Heart left ventricle (tissue), 16 donors: ENCODE measurements around the gene EMC10. TPM values are rescaled to one million over a fixed set of nuclear protein-coding genes. Genes with fewer than 3 reads are reported as not detected.

ENCODE experiments used
- ATAC-seq, 4 donors: fragments of 200-7000 bp; cut with Tn5 transposase; one replicate each; pipeline ENCODE4 v1.9.1; 2020 to 2022; ENCODE audit warnings: moderate library complexity in 4 of 4, mild to moderate bottlenecking in 3 of 4, moderate number of reproducible peaks in 1 of 4
- DNase-seq, 5 donors: peaks; one replicate each; pipeline ENCODE4 v3.0.0-alpha.2; 2020
- H3K27ac ChIP-seq, 12 donors: fragments of 200-600 bp; sonication (generic) in 4 of 12; one replicate each; pipeline versions ENCODE4 v1.5.0 to v1.8.0; 2016 to 2022; ENCODE audit warnings: mild to moderate bottlenecking in 2 of 12
- H3K27me3 ChIP-seq, 9 donors: fragments of 200-600 bp; sonication (generic) in 2 of 9; one replicate each; pipeline versions ENCODE4 v1.5.1 to v1.8.0; 2016 to 2022; ENCODE audit warnings: mild to moderate bottlenecking in 3 of 9
- H3K36me3 ChIP-seq, 9 donors: fragments of 200-600 bp; sonication (generic) in 2 of 9; one replicate each; pipeline versions ENCODE4 v1.5.0 to v1.8.0; 2018 to 2022; ENCODE audit warnings: mild to moderate bottlenecking in 2 of 9
- H3K4me1 ChIP-seq, 12 donors: fragments of 200-600 bp; sonication (generic) in 4 of 12; one replicate each; pipeline versions ENCODE4 v1.5.0 to v1.8.0; 2016 to 2022; ENCODE audit warnings: mild to moderate bottlenecking in 3 of 12
- H3K4me3 ChIP-seq, 12 donors: fragments of 200-600 bp; sonication (generic) in 4 of 12; one replicate each; pipeline versions ENCODE4 v1.5.0 to v1.8.0; 2017 to 2022; ENCODE audit warnings: mild to moderate bottlenecking in 9 of 12, moderate library complexity in 4 of 12
- H3K9me3 ChIP-seq, 12 donors: fragments of 200-600 bp; sonication (generic) in 4 of 12; one replicate each; pipeline versions ENCODE4 v1.5.0 to v1.8.0; 2016 to 2022; ENCODE audit warnings: mild to moderate bottlenecking in 1 of 12
- POLR2A ChIP-seq, 2 donors: fragments of 450-650 bp; IDR thresholded peaks; one replicate each; pipeline ENCODE4 v1.6.1; 2017; ENCODE audit warnings: antibody characterized with exemption in 2 of 2, mild to moderate bottlenecking in 2 of 2, moderate library complexity in 2 of 2
- WGBS, 4 donors: extraction: QIAGEN DNeasy Blood & Tissue Kit in 2 of 4; methylation state at CpG; one replicate each; pipeline versions ENCODE4 v1.1.5 to v1.1.7; 2013 to 2018; 5-methylcytosine and 5-hydroxymethylcytosine counted together
- intact Hi-C, 10 donors: fragments of 100-400 bp; cut with DNase I; formaldehyde crosslinking; loops; one replicate each; pipeline versions ENCODE4 v1.11.1 to v1.14.2; 2022
- polyA plus RNA-seq, 2 donors: library from polyadenylated mRNA; stranded (reverse); fragments of 200-250 nt; gene quantifications; one replicate each; pipeline ENCODE4 v1.2.3, GENCODE V29; 2013
- total RNA-seq, 9 donors: library from RNA; depleted of rRNA in 2 of 9; stranded (reverse); fragments of >200 nt in 2 of 9; fragmentation: NEBNext Ultra II Directional in 3 of 9; extraction: Animal tissue kit (Norgen Biotek cat#: 25700) in 3 of 9; gene quantifications; one replicate each; pipeline versions ENCODE4 v1.1.0 to v1.2.4, GENCODE V29; 2016 to 2023
- TF ChIP-seq, protein P1 (sequence below), 12 donors: fragments of 200-600 bp; sonication (generic) in 4 of 12; IDR thresholded peaks; one replicate each; pipeline versions ENCODE4 v1.5.0 to v1.8.0; 2018 to 2022; ENCODE audit warnings: antibody characterized with exemption in 12 of 12, mild to moderate bottlenecking in 5 of 12
- donor health status: ischemic (EF 13 %, LVEDD 7.1; RV severe dilation, severe dysfunction).
- donor health status: healthy with polysubstance abuse.
- donor health status: DM: no; HTN: yes; CAD: no.
- donor health status: DM: no; HTN: no; CAD: no.
- donor health status: ischemic (EF 25% LVEDD 6.9; RV normal size, moderate dysfunction).
- donor health status: ischemic (EF 25% LVEDD 5.7; RV mildly dilated, moderate dysfunction).
- donor health status: healthy.
- donor health status: DM: yes; HTN: yes; CAD: no.
- donor health status: ischemic (EF 35%, LVEDD 5.7; RV mildly dilated, moderate dysfunction).
- donor health status: nonischemic (EF 11% LVEDD 7.7; RV severe dilation, severe dysfunction).
- donor health status: DM: yes; HTN: yes; CAD: no.
- donor health status: PGD.
- donor health status: ischemic (EF 29% LVEDD 5.4; RV normal size, mild dysfunction).
- donor health status: nonischemic (EF 23%, LVEDD 6.1; RV moderate dilation, normal function).

The EMC10 gene
- total and polyA plus RNA-seq, 11 donors: 72.8 to 138 (median 95.3) TPM

DNA sequence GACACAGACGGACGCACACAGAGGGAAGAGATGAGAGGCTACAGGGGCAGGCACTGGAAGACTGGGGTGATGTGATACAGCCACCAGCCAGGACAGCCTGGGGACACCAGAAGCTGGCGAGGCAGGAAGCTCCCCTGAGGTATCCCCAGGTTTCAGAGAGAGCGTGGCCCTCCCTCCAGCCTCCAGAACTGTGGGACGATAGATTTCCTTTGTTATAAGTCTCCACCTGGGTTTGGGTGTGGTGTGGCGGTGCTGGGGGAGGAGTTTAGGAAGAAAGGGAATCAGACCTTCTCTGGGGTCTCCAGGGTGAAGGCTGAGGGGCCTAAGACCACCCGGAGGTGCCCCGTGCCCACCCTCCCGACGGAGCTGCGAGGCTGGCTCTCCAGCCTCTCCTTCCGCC is 40.1 kb downstream of the EMC10 start:
- Histone ChIP-seq H3K27ac (no peak overlapping the region), H3K27me3 (peaks cover 0 to 8% (median 0%) of the 10 kb centered on the region in 9 donors), H3K36me3 (no peaks in the 10 kb centered on the region), H3K4me1 (peaks cover 0 to 3% (median 0%) of the 10 kb centered on the region in 12 donors), H3K4me3 (no peak overlapping the region), H3K9me3 (no peaks in the 10 kb centered on the region)
- intact Hi-C loops: loop anchor here in 1 of 10 donors (10.0 kb wide), 1 partner anchor 492 kb away; the partner anchor contains the start of genes VRK3 and ZNF473
- TF ChIP-seq POLR2A (IDR thresholded peaks at IDR 0.05): no peak
- TF ChIP-seq, protein P1, sequence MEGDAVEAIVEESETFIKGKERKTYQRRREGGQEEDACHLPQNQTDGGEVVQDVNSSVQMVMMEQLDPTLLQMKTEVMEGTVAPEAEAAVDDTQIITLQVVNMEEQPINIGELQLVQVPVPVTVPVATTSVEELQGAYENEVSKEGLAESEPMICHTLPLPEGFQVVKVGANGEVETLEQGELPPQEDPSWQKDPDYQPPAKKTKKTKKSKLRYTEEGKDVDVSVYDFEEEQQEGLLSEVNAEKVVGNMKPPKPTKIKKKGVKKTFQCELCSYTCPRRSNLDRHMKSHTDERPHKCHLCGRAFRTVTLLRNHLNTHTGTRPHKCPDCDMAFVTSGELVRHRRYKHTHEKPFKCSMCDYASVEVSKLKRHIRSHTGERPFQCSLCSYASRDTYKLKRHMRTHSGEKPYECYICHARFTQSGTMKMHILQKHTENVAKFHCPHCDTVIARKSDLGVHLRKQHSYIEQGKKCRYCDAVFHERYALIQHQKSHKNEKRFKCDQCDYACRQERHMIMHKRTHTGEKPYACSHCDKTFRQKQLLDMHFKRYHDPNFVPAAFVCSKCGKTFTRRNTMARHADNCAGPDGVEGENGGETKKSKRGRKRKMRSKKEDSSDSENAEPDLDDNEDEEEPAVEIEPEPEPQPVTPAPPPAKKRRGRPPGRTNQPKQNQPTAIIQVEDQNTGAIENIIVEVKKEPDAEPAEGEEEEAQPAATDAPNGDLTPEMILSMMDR (IDR thresholded peaks at IDR 0.05): no peak
- WGBS, 4 donors: 59 to 74% (median 69%) methylated on average over 12 of the region's 12 CpGs
- ATAC-seq: no peak
- DNase-seq: peak in 1 of 5 donors; percentile 51

DNA sequence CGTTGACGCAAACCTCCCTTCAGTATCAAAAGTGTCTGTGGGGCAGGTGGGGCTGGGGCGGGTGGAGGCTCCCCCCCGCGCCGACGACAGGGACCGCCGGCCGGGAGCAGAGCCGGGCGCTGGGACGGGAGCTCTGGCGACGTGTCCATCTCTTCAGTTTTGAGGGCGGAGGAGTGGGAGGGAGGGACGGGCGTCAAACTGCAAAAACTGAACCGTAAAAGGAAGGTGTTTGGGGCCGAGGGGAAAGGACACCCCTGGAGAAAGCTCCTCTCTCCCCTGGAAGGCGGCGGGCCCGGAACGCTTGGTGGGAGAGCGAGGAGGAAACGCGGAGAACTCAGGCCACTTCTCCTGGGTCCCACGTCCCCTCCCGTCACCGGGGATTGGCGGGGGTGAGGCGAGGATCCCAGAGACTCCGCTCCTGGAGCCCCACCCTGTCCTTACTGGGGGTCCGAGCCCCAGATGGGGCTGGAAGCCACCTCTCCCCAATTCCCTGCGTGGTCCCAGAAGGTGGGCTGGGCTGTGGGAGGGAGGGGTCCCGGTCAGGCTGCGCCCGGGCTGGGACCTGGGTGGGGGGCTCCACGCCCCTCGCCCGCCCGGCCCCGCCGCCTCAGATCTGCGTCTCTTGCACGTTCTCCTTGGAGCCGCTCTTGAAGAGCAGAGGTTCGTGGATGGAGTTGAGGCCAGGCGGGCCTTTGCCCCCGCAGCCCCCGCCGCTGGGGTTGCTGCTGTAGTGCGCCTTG is 40.8 kb downstream of the EMC10 start:
- DNase-seq: peak in 1 of 5 donors; percentile 60
- H3K9me3 ChIP-seq: no peaks in the 10 kb centered on the region
- no peak overlapping the region for H3K27ac ChIP-seq
- H3K4me1 ChIP-seq: peaks cover 0 to under 1% (median 0%) of the 10 kb centered on the region in 12 donors
- 67 to 75% (median 71%) methylated on average over 50 to 53 of the region's 53 CpGs for WGBS, 4 donors
- no peak overlapping the region for H3K4me3 ChIP-seq
- no peak for ATAC-seq
- H3K36me3 ChIP-seq: no peaks in the 10 kb centered on the region
- TF ChIP-seq POLR2A (IDR thresholded peaks at IDR 0.05): no peak
- TF ChIP-seq, protein P1 (IDR thresholded peaks at IDR 0.05): no peak
- H3K27me3 ChIP-seq: peaks cover 0 to 8% (median 0%) of the 10 kb centered on the region in 9 donors
- intact Hi-C loops: loop anchor here in 1 of 10 donors (10.0 kb wide), 1 partner anchor 492 kb away; the partner anchor contains the start of genes VRK3 and ZNF473

DNA sequence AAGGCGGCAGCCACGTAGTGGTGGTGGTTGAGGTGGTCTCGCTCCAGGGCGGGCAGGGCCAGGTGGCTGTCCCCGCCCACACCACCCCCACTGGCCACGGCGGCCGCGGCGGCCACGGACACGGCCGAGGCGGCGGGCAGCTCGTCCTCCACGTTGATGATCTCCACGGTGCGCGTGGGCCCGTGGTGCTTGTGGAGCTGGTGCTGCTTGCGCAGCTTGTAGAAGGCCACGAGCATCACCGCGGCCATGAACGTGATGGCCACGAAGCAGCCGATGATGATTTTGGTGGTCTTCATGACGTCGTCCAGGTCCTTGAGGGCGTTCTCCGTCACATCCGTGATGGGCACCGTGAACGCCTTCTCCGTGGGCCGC is 41.4 kb downstream of the EMC10 start:
- ATAC-seq (no peak), DNase-seq (peak in 1 of 5 donors; percentile 60)
- 94 to 97% (median 97%) methylated on average over 24 to 37 of the region's 37 CpGs for WGBS, 4 donors
- Histone ChIP-seq H3K36me3 (no peaks in the 10 kb centered on the region), H3K27ac (no peak overlapping the region), H3K4me3 (no peak overlapping the region), H3K27me3 (peaks cover 0 to 8% (median 0%) of the 10 kb centered on the region in 9 donors), H3K4me1 (no peaks in the 10 kb centered on the region), H3K9me3 (no peaks in the 10 kb centered on the region)
- intact Hi-C loops: loop anchor here in 1 of 10 donors (10.0 kb wide), 1 partner anchor 493 kb away; the partner anchor contains the start of genes VRK3 and ZNF473
- TF ChIP-seq, protein P1 (IDR thresholded peaks at IDR 0.05): no peak
- TF ChIP-seq POLR2A (IDR thresholded peaks at IDR 0.05): no peak
